ENCODE measurements around the gene WDFY4. TPM values are rescaled to one million over a fixed set of nuclear protein-coding genes. Genes with fewer than 3 reads are reported as not detected.

The WDFY4 gene
- total RNA-seq, 1 experiment from 2014 or later, result 144 TPM

- no peak for DNase-seq
- Histone ChIP-seq H3K9me2 (replicated peaks; ENCODE audit: insufficient read depth, low read length) (no peaks in the 10 kb centered on the region), H3K4me2 (ENCODE audit: low read depth, low read length, poor library complexity, severe bottlenecking) (no peak overlapping the region), H3K27me3 (ENCODE audit: low read length) (no peaks in the 10 kb centered on the region), H3K4me3 (ENCODE audit: low read length) (no peak overlapping the region), H3K9ac (ENCODE audit: low read length) (no peak overlapping the region), H3K27ac (ENCODE audit: low read length) (no peak overlapping the region), H3K9me3 (ENCODE audit: low read length) (no peaks in the 10 kb centered on the region), H3K79me2 (ENCODE audit: low read length) (no peaks in the 10 kb centered on the region; the same call in 1 of the 2 replicates), H2AFZ (ENCODE audit: low read length) (no peak overlapping the region), H3K36me3 (ENCODE audit: insufficient read depth, low read length) (peaks cover 77% of the 10 kb centered on the region), H4K20me1 (ENCODE audit: insufficient read depth, low read depth, low read length) (peaks cover 16% of the 10 kb centered on the region), H3K4me1 (ENCODE audit: low read length) (no peaks in the 10 kb centered on the region)
These were observed 105.1 kb downstream of the WDFY4 start for GRCh38 chr10:48789486-48790456.

DNA sequence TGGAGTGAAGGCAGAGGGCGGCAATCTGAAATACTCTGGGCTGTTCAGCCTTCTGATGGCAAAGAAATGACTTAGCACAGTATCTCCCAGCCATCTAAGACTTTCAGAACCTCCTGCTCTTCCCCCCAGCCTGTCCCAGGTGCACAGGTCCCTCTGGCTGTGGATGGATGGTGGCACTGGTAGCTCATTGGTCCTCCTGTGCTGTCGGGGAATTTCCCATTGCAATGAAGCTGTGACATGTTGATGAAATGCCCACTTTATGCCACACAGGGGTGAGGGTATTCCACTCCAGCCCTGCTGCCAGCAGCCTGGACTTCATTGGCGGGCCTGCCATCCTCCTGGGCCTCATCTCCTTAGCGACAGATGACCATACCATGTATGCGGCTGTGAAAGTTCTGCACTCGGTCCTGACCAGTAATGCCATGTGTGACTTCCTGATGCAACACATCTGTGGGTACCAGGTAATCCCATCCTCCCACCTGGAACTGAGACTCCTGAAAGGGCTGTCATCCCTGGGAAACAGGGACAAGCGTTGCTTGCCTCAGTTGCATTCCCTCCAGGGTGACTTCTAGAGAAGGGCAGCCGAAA, 105.9 kb downstream of the WDFY4 start:
- Histone ChIP-seq H3K4me3 (ENCODE audit: low read length) (no peak overlapping the region), H3K27me3 (ENCODE audit: low read length) (no peaks in the 10 kb centered on the region), H3K9me2 (replicated peaks; ENCODE audit: insufficient read depth, low read length) (no peaks in the 10 kb centered on the region), H3K4me2 (ENCODE audit: low read depth, low read length, poor library complexity, severe bottlenecking) (no peak overlapping the region), H3K4me1 (ENCODE audit: low read length) (no peaks in the 10 kb centered on the region), H3K9me3 (ENCODE audit: low read length) (no peaks in the 10 kb centered on the region), H2AFZ (ENCODE audit: low read length) (no peak overlapping the region), H3K9ac (ENCODE audit: low read length) (no peak overlapping the region), H3K36me3 (ENCODE audit: insufficient read depth, low read length) (peaks cover 77% of the 10 kb centered on the region), H3K27ac (ENCODE audit: low read length) (no peak overlapping the region), H4K20me1 (ENCODE audit: insufficient read depth, low read depth, low read length) (peaks cover 16% of the 10 kb centered on the region), H3K79me2 (ENCODE audit: low read length) (no peaks in the 10 kb centered on the region; the same call in 1 of the 2 replicates)
- no peak for DNase-seq

- no peak overlapping the region for H3K4me3 ChIP-seq (ENCODE audit: low read length)
- no peaks in the 10 kb centered on the region for H3K9me3 ChIP-seq (ENCODE audit: low read length)
- H3K36me3 ChIP-seq (ENCODE audit: insufficient read depth, low read length), result peaks cover 77% of the 10 kb centered on the region
- no peak overlapping the region for H3K4me2 ChIP-seq (ENCODE audit: low read depth, low read length, poor library complexity, severe bottlenecking)
- H2AFZ ChIP-seq (ENCODE audit: low read length), result no peak overlapping the region
- H3K27me3 ChIP-seq (ENCODE audit: low read length), result no peaks in the 10 kb centered on the region
- H3K4me1 ChIP-seq (ENCODE audit: low read length), result no peaks in the 10 kb centered on the region
- H3K79me2 ChIP-seq (ENCODE audit: low read length), result no peaks in the 10 kb centered on the region; the same call in 1 of the 2 replicates
- no peak overlapping the region for H3K9ac ChIP-seq (ENCODE audit: low read length)
- H3K27ac ChIP-seq (ENCODE audit: low read length), result no peak overlapping the region
- H4K20me1 ChIP-seq (ENCODE audit: insufficient read depth, low read depth, low read length), result peaks cover 16% of the 10 kb centered on the region
- no peak for DNase-seq
- H3K9me2 ChIP-seq (replicated peaks; ENCODE audit: insufficient read depth, low read length), result no peaks in the 10 kb centered on the region
These were observed 106.7 kb downstream of the WDFY4 start for GRCh38 chr10:48791267-48791928.

DNA sequence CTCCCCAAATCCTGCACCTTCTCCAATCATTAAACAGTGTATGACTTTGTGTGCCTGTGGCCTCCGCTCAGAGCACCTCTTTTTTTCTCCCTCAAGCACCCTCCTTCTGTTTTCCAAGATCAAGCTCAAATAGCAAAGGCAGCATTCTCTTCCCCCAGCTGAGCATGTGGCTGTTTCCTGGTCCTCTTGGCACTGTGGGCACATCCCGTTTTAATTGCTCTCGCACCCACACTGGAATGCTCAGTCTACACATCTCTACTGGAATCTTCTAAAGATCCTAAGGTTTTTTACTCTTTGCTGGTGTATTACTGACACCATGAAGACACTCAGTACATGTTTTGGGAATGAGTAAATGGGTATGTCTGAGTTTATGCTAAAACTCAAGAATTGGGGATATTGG, 107.4 kb downstream of the WDFY4 start:
- no peak for DNase-seq
- H3K36me3 ChIP-seq (ENCODE audit: insufficient read depth, low read length), result peaks cover 77% of the 10 kb centered on the region

DNA sequence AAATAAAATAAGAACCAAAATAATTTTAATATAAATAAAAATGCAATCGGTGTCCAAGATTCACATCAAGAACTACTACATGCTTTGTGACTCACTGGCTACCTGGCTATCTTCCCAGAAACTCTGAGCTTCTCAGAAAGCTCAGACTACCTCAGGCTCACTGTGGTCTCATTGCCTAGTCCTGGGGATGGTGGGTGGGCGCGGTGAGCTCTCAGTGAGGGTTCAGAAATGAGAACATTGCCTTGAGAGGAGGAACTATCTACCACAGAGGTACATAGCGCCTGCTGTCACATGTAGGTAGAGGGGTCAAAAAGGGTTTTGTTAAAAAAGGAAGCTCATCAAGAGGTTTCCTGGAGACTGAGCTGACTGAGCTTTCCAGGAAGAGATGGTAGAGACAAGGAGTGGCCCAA, 108.0 kb downstream of the WDFY4 start:
- Histone ChIP-seq H3K27me3 (ENCODE audit: low read length) (no peaks in the 10 kb centered on the region), H3K9me2 (replicated peaks; ENCODE audit: insufficient read depth, low read length) (no peaks in the 10 kb centered on the region), H3K79me2 (ENCODE audit: low read length) (no peaks in the 10 kb centered on the region; the same call in 1 of the 2 replicates), H3K9me3 (ENCODE audit: low read length) (no peaks in the 10 kb centered on the region), H3K9ac (ENCODE audit: low read length) (no peak overlapping the region), H3K36me3 (ENCODE audit: insufficient read depth, low read length) (peaks cover 73% of the 10 kb centered on the region), H4K20me1 (ENCODE audit: insufficient read depth, low read depth, low read length) (peaks cover 16% of the 10 kb centered on the region), H2AFZ (ENCODE audit: low read length) (no peak overlapping the region), H3K27ac (ENCODE audit: low read length) (no peak overlapping the region), H3K4me1 (ENCODE audit: low read length) (no peaks in the 10 kb centered on the region), H3K4me2 (ENCODE audit: low read depth, low read length, poor library complexity, severe bottlenecking) (no peak overlapping the region), H3K4me3 (ENCODE audit: low read length) (no peak overlapping the region)
- DNase-seq, result no peak

More for the DNA sequence above, 107.4 kb downstream of the WDFY4 start:
- H3K27me3 ChIP-seq (ENCODE audit: low read length), result no peaks in the 10 kb centered on the region
- H3K4me1 ChIP-seq (ENCODE audit: low read length), result no peaks in the 10 kb centered on the region
- no peak overlapping the region for H3K27ac ChIP-seq (ENCODE audit: low read length)
- H4K20me1 ChIP-seq (ENCODE audit: insufficient read depth, low read depth, low read length), result peaks cover 16% of the 10 kb centered on the region
- H2AFZ ChIP-seq (ENCODE audit: low read length), result no peak overlapping the region
- no peaks in the 10 kb centered on the region for H3K9me3 ChIP-seq (ENCODE audit: low read length)
- no peak overlapping the region for H3K4me2 ChIP-seq (ENCODE audit: low read depth, low read length, poor library complexity, severe bottlenecking)
- no peaks in the 10 kb centered on the region; the same call in 1 of the 2 replicates for H3K79me2 ChIP-seq (ENCODE audit: low read length)
- no peak overlapping the region for H3K4me3 ChIP-seq (ENCODE audit: low read length)
- H3K9me2 ChIP-seq (replicated peaks; ENCODE audit: insufficient read depth, low read length), result no peaks in the 10 kb centered on the region
- H3K9ac ChIP-seq (ENCODE audit: low read length), result no peak overlapping the region

DNA sequence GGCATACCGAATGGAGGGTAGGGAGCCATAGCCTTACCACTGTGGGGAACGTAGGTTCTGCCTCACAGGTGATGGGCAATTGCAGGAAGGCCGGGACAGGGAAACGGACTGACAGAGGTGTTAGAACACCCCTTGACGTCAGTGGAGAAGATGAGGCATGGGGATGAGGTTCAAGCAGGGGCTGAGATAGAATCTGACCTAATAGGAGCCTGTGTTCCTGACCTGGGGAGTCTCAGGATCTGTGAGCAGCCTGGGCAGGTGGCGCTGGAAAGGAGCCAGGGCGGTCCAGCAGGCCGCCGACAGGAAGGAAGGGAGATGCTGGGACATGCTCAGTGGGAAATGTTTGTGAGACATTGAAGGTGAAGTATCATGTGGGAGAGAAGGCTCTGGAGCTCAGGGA, 109.4 kb downstream of the WDFY4 start:
- DNase-seq, result no peak
- Histone ChIP-seq H2AFZ (ENCODE audit: low read length) (no peak overlapping the region), H3K36me3 (ENCODE audit: insufficient read depth, low read length) (peaks cover 74% of the 10 kb centered on the region), H3K4me1 (ENCODE audit: low read length) (no peaks in the 10 kb centered on the region), H3K9me2 (replicated peaks; ENCODE audit: insufficient read depth, low read length) (no peaks in the 10 kb centered on the region), H3K27ac (ENCODE audit: low read length) (no peak overlapping the region), H3K27me3 (ENCODE audit: low read length) (no peaks in the 10 kb centered on the region), H3K4me2 (ENCODE audit: low read depth, low read length, poor library complexity, severe bottlenecking) (no peak overlapping the region), H3K9ac (ENCODE audit: low read length) (no peak overlapping the region), H3K79me2 (ENCODE audit: low read length) (no peaks in the 10 kb centered on the region; the same call in 1 of the 2 replicates), H3K9me3 (ENCODE audit: low read length) (no peaks in the 10 kb centered on the region), H3K4me3 (ENCODE audit: low read length) (no peak overlapping the region), H4K20me1 (ENCODE audit: insufficient read depth, low read depth, low read length) (peaks cover 15% of the 10 kb centered on the region)

DNA sequence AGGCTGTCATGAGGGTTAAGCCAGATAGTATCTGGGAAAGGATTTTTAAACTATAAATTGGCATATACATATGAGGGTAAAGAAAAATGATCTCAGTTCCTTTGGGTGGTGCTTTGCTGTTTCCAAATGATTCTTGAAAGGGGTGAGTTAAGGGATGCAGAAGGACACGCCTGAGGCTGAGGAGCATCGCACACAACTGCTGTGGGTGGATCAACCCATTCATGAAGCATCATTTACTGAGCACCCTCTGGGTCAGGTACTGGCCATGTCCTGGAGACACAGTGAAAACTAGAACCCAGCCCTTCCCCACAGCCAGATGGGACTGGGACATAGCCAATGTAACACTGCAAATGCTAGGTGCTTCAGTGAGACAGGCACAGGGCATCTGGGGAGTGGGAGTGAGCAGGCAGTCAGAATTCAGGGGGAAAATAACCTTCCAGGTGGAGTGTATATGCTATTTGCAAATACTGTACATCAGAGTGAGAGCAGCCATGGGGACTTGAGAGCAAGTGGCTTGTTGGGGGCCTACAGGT, 112.1 kb downstream of the WDFY4 start:
- no peak for DNase-seq
- Histone ChIP-seq H3K9me2 (replicated peaks; ENCODE audit: insufficient read depth, low read length) (no peaks in the 10 kb centered on the region), H3K4me3 (ENCODE audit: low read length) (no peak overlapping the region), H3K4me1 (ENCODE audit: low read length) (peaks cover 4% of the 10 kb centered on the region; the same call in 1 of the 2 replicates), H3K4me2 (ENCODE audit: low read depth, low read length, poor library complexity, severe bottlenecking) (no peak overlapping the region), H3K9ac (ENCODE audit: low read length) (no peak overlapping the region), H3K36me3 (ENCODE audit: insufficient read depth, low read length) (peaks cover 67% of the 10 kb centered on the region), H3K9me3 (ENCODE audit: low read length) (no peaks in the 10 kb centered on the region), H4K20me1 (ENCODE audit: insufficient read depth, low read depth, low read length) (0 out of 2 replicates have a peak, but pooled peaks cover 10% of the 10 kb centered on the region), H3K27me3 (ENCODE audit: low read length) (no peaks in the 10 kb centered on the region), H2AFZ (ENCODE audit: low read length) (no peak overlapping the region), H3K79me2 (ENCODE audit: low read length) (peaks cover 10% of the 10 kb centered on the region; the same call in 1 of the 2 replicates), H3K27ac (ENCODE audit: low read length) (no peak overlapping the region)
